SK-N-MC (cell line): ENCODE data around the gene HIGD2B.

ENCODE experiments used
- EZH2 ChIP-seq: fragments of 200-600 bp; sonication (generic); IDR thresholded peaks from one replicate; pipeline ENCODE4 v1.6.1; 2017; ENCODE audit warnings: antibody characterized with exemption
- POLR2AphosphoS5 ChIP-seq: IDR thresholded peaks from 2 replicates; pipeline ENCODE4 v1.6.1; 2012; ENCODE audit warnings: mild to moderate bottlenecking, low read depth, low read length, borderline replicate concordance

GRCh38 chr15:72725446-72725845 is 39.5 kb upstream of the HIGD2B start:
- TF ChIP-seq POLR2AphosphoS5 (no peak), EZH2 (no peak)
